ENCODE measurements around the gene HNRNPDL. TPM values are rescaled to one million over a fixed set of nuclear protein-coding genes. Genes with fewer than 3 reads are reported as not detected.

The HNRNPDL gene
- total RNA-seq, 2 experiments from 2014 or later, result 461 to 467 TPM

GRCh38 chr4:82376109-82376508 is 54.2 kb downstream of the HNRNPDL start:
- intact Hi-C loops (cut with DNase I, micrococcal nuclease), result loop anchor here (10.0 kb wide), 3 partner anchors 639 to 1109 kb away; partner anchors contain the start of genes ABRAXAS1 (in 2 of the 2), COQ2 (in 1 of the 2) and LIN54 (in 1 of the 2)
- peak overlapping the region; percentile 99 for H3K4me3 Mint-ChIP-seq
- Histone ChIP-seq H3K4me1 (ENCODE audit: insufficient read depth, low read length) (peaks cover 14% of the 10 kb centered on the region), H3K4me3 (ENCODE audit: low read length) (no peak overlapping the region), H3K36me3 (ENCODE audit: insufficient read depth, low read length) (peaks cover 3% of the 10 kb centered on the region), H3K27me3 (ENCODE audit: control insufficient read depth in 1 of 2, insufficient read depth in 2 of 2, low read length in 2 of 2) (no peaks in the 10 kb centered on the region), H3K27ac (ENCODE audit: low read depth in 1 of 2, low read length in 2 of 2) (no peak overlapping the region), H3K9me3 (ENCODE audit: control insufficient read depth in 1 of 2, insufficient read depth in 1 of 2, low read length in 2 of 2) (peaks cover 0 to 3% of the 10 kb centered on the region in 2 experiments)
- ATAC-seq (ENCODE audit: poor library complexity), result no peak
- ChIA-PET CTCF (interaction anchor here (0.6 to 3.0 kb wide), 2 partner anchors 53 to 734 kb away, joined by 3 to 24 read pairs; no protein-coding TSS in a partner anchor), POLR2A (interaction anchor here (0.7 to 1.5 kb wide), 3 partner anchors 10 to 53 kb away, joined by 3 to 8 read pairs (median 4); no protein-coding TSS in a partner anchor)
- H3K9me3 Mint-ChIP-seq, result no peaks in the 10 kb centered on the region
- TF ChIP-seq CTCF (IDR thresholded peaks at IDR 0.05), result no peak
- H3K27me3 Mint-ChIP-seq, result no peaks in the 10 kb centered on the region
- DNase-seq, result no peak
- peaks cover 54% of the 10 kb centered on the region for H3K4me1 Mint-ChIP-seq (ENCODE audit: low read depth)
- peak overlapping the region; percentile 98 for H3K27ac Mint-ChIP-seq
- H3K36me3 Mint-ChIP-seq (ENCODE audit: low read depth), result peaks cover 46% of the 10 kb centered on the region

DNA sequence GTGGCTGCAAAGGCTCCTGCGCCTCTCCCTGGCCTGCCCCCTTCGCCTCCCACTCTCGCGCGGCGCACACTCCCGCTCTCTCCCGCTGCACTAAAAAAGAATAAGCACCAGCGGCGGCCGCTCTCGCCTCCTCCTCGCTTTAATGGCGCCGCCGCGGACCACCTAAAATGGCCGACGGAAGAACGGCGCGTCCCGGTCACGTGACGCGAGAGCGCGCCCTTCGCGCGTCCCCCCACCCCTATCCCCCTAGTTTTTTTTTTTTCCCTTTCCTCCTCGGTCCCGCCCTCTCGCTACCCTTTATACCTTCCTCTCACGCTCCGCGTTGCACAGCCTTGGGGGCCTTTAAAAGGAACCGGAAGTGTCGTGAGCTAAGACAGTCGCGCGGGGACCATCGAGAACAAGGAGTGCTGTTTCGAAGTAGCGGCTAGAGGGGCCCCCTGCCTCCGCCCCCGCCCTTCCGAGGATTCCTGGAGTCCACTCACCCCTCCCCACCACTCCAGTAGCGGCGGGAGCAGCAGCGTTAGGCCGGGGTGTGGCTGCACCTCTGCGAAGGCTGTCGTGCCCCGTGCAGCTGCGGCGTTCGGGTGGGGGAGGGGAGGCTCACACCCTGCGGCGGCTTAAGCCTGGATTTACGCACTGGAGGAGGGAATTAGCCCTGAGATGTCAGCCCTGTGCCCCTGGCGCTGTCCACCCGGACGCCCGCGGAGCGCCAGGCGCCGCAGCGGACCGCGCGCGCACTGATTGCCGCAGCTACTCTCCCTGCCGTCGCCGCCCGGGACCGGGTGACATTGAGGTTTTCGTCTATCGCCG is 56.2 kb downstream of the HNRNPDL start, which contains the start of gene HNRNPD:
HNRNPD (minus strand) TSS at position 176 of the 810 bp plus-strand sequence. CDS start 313 bp downstream, outside the sequence.
- Mint-ChIP-seq H3K4me1 (ENCODE audit: low read depth) (peaks cover 71% of the 10 kb centered on the region), H3K27ac (peak within 1 kb of the TSS; percentile 98), H3K36me3 (ENCODE audit: low read depth) (peaks cover 65% of the 10 kb centered on the region), H3K9me3 (no peaks in the 10 kb centered on the region), H3K27me3 (no peaks in the 10 kb centered on the region), H3K4me3 (peak within 1 kb of the TSS; percentile 99)
- TF ChIP-seq CTCF (IDR thresholded peaks at IDR 0.05), result peak; percentile 11
- Histone ChIP-seq H3K27ac (ENCODE audit: low read depth in 1 of 2, low read length in 2 of 2) (peak within 1 kb of the TSS; percentile 99), H3K27me3 (ENCODE audit: control insufficient read depth in 1 of 2, insufficient read depth in 2 of 2, low read length in 2 of 2) (no peaks in the 10 kb centered on the region), H3K9me3 (ENCODE audit: control insufficient read depth in 1 of 2, insufficient read depth in 1 of 2, low read length in 2 of 2) (peaks cover 0 to 3% of the 10 kb centered on the region in 2 experiments), H3K36me3 (ENCODE audit: insufficient read depth, low read length) (peaks cover 19% of the 10 kb centered on the region), H3K4me1 (ENCODE audit: insufficient read depth, low read length) (peaks cover 24% of the 10 kb centered on the region), H3K4me3 (ENCODE audit: low read length) (peak within 1 kb of the TSS; percentile 97)
- DNase-seq (peak; percentile 77 to 99 (median 88)), ATAC-seq (ENCODE audit: poor library complexity) (peak; percentile 83)
- intact Hi-C loops (cut with DNase I, micrococcal nuclease), result loop anchor here (1.0 to 10.0 kb wide), 11 partner anchors 14 to 1111 kb away; partner anchors contain the start of genes ABRAXAS1 (in 2 of the 2), COQ2 (in 2 of the 2), LIN54 (in 2 of the 2) and COPS4 (in 1 of the 2)
- CTCF ChIA-PET, result interaction anchor here (3.0 kb wide), 1 partner anchor 55 kb away, joined by 24 read pairs; no protein-coding TSS in a partner anchor
- POLR2A ChIA-PET, result interaction anchor here (0.6 to 7.0 kb wide), 19 partner anchors 9 to 903 kb away, joined by 3 to 277 read pairs (median 4); partner anchors contain the start of genes COPS4, ENOPH1, HNRNPDL and RASGEF1B

DNA sequence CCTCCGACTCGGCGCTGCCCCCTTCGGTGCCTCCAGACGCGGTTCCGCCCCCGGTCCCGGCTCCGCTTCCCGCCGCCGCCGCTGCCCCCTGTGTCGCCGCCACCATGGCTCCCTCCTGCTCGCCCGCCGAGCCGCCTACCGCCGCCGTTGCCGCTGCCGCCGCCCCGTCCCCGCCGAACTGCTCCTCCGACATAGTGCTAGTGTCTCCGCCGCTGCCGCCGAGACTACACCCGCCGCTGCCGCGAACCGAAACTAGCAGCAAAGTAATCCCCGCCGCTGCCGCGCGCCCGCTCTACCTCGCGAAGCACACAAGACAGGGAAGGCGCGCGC is 56.8 kb downstream of the HNRNPDL start:
- peak; percentile 25 for ATAC-seq (ENCODE audit: poor library complexity)
- H3K9me3 Mint-ChIP-seq, result no peaks in the 10 kb centered on the region
- intact Hi-C loops (cut with DNase I, micrococcal nuclease), result loop anchor here (1.0 to 10.0 kb wide), 10 partner anchors 13 to 1111 kb away; partner anchors contain the start of genes ABRAXAS1 (in 2 of the 2), COQ2 (in 2 of the 2), LIN54 (in 2 of the 2) and COPS4 (in 1 of the 2)

More for the DNA sequence above, 56.8 kb downstream of the HNRNPDL start:
- H3K4me3 Mint-ChIP-seq, result peak overlapping the region; percentile 99
- peaks cover 70% of the 10 kb centered on the region for H3K36me3 Mint-ChIP-seq (ENCODE audit: low read depth)
- peak in 1 of 14 experiments; percentile 53 for DNase-seq
- ChIA-PET POLR2A (interaction anchor here (0.6 to 7.0 kb wide), 18 partner anchors 12 to 902 kb away, joined by 3 to 277 read pairs (median 4); partner anchors contain the start of genes COPS4, ENOPH1, HNRNPDL and RASGEF1B), CTCF (interaction anchor here (1.4 to 3.5 kb wide), 3 partner anchors 13 to 88 kb away, joined by 5 to 24 read pairs (median 18); no protein-coding TSS in a partner anchor)
- peak overlapping the region; percentile 97 for H3K4me3 ChIP-seq (ENCODE audit: low read length)
- H3K36me3 ChIP-seq (ENCODE audit: insufficient read depth, low read length), result peaks cover 25% of the 10 kb centered on the region
- H3K27ac Mint-ChIP-seq, result peak overlapping the region; percentile 98
- TF ChIP-seq CTCF (IDR thresholded peaks at IDR 0.05), result no peak
- H3K4me1 ChIP-seq (ENCODE audit: insufficient read depth, low read length), result peaks cover 24% of the 10 kb centered on the region
- H3K27me3 Mint-ChIP-seq, result no peaks in the 10 kb centered on the region
- H3K27me3 ChIP-seq (ENCODE audit: control insufficient read depth in 1 of 2, insufficient read depth in 2 of 2, low read length in 2 of 2), result no peaks in the 10 kb centered on the region
- H3K27ac ChIP-seq (ENCODE audit: low read depth in 1 of 2, low read length in 2 of 2), result peak overlapping the region; percentile 99
- H3K4me1 Mint-ChIP-seq (ENCODE audit: low read depth), result peaks cover 72% of the 10 kb centered on the region
- H3K9me3 ChIP-seq (ENCODE audit: control insufficient read depth in 1 of 2, insufficient read depth in 1 of 2, low read length in 2 of 2), result peaks cover 0 to 3% of the 10 kb centered on the region in 2 experiments

Data from CD4-positive, alpha-beta T cell (primary cell).